Thyroid gland (tissue), 4 donors: Measurements from ENCODE around the gene ZNF511. TPM values are rescaled to one million over a fixed set of nuclear protein-coding genes. Genes with fewer than 3 reads are reported as not detected.

ENCODE experiments used
- DNase-seq, 2 donors: peaks; one replicate each; pipeline ENCODE4 v3.0.0-alpha.2; 2019
- H3K27ac ChIP-seq, 3 donors: fragments of 200-600 bp; sonication (generic); 1 replicate in 2 of 3; 2 replicates in 1 of 3; pipeline ENCODE4 v1.5.1; 2016 to 2019; ENCODE audit warnings: mild to moderate bottlenecking in 1 of 3, moderate library complexity in 1 of 3
- H3K27me3 ChIP-seq: fragments of 200-600 bp; sonication (generic); one replicate; pipeline ENCODE4 v1.5.1; 2019
- H3K36me3 ChIP-seq, 2 donors: fragments of 200-600 bp; sonication (generic); one replicate each; pipeline ENCODE4 v1.5.1; 2016 to 2019
- H3K4me1 ChIP-seq, 2 donors: fragments of 200-600 bp; sonication (generic); one replicate each; pipeline ENCODE4 v1.5.1; 2017 to 2019
- H3K4me3 ChIP-seq, 3 donors: fragments of 200-600 bp; sonication (generic); replicated peaks in 1 of 3; 1 replicate in 2 of 3; 2 replicates in 1 of 3; pipeline ENCODE4 v1.5.1; 2016; ENCODE audit warnings: mild to moderate bottlenecking in 1 of 3
- H3K9me3 ChIP-seq: fragments of 200-600 bp; sonication (generic); one replicate; pipeline ENCODE4 v1.5.1; 2017
- CTCF ChIP-seq, 6 experiments: fragments of 200-600 bp in 3 of 6; fragments of 450-650 bp in 3 of 6; sonication (generic) in 3 of 6; IDR thresholded peaks; one replicate each; pipeline ENCODE4 v1.5.1; 2016 to 2019; ENCODE audit warnings: antibody characterized with exemption in 6 of 6, mild to moderate bottlenecking in 2 of 6, inconsistent platforms in 1 of 6, moderate library complexity in 1 of 6
- POLR2A ChIP-seq, 2 donors: fragments of 450-650 bp; IDR thresholded peaks; one replicate each; pipeline ENCODE4 v1.6.1; 2017; ENCODE audit warnings: antibody characterized with exemption in 2 of 2, mild to moderate bottlenecking in 2 of 2, moderate library complexity in 1 of 2
- WGBS, 2 donors: methylation state at CpG; one replicate each; pipeline ENCODE4 v1.1.5; 2017; 5-methylcytosine and 5-hydroxymethylcytosine counted together
- intact Hi-C: fragments of 100-400 bp; cut with DNase I; formaldehyde crosslinking; loops from one replicate; pipeline ENCODE4 v1.15.1; 2023
- total RNA-seq, 4 donors: library from RNA; depleted of rRNA; stranded (reverse); fragments of >200 nt; gene quantifications; one replicate each; pipeline ENCODE4 v1.2.3, GENCODE V29; 2016

Gene ZNF511
- total RNA-seq, 4 donors from 2014 or later, result 22.0 to 53.6 (median 26.2) TPM

- TF ChIP-seq CTCF (IDR thresholded peaks at IDR 0.05) (no peak), POLR2A (IDR thresholded peaks at IDR 0.05) (no peak)
- intact Hi-C loops, result no loop called here
- no peaks in the 10 kb centered on the region for H3K27me3 ChIP-seq
- no peak overlapping the region for H3K4me3 ChIP-seq
- H3K36me3 ChIP-seq, result no peaks in the 10 kb centered on the region
- WGBS, 2 donors, result 81 to 90% methylated on average over 2 to 12 of the region's 14 CpGs
- H3K9me3 ChIP-seq, result no peaks in the 10 kb centered on the region
- no peak overlapping the region for H3K27ac ChIP-seq
- H3K4me1 ChIP-seq, result peaks cover 0 to 4% of the 10 kb centered on the region in 2 donors
- no peak for DNase-seq
These were observed 41.4 kb upstream of the ZNF511 start for GRCh38 chr10:133267293-133267692.

GRCh38 chr10:133267829-133268228 lies 40.9 kb upstream of the ZNF511 start:
- Histone ChIP-seq H3K36me3 (no peaks in the 10 kb centered on the region), H3K4me1 (no peaks in the 10 kb centered on the region), H3K9me3 (no peaks in the 10 kb centered on the region), H3K27ac (no peak overlapping the region), H3K27me3 (no peaks in the 10 kb centered on the region), H3K4me3 (no peak overlapping the region)
- WGBS, 2 donors, result 95 to 97% methylated on average over 4 to 10 of the region's 22 CpGs
- TF ChIP-seq CTCF (IDR thresholded peaks at IDR 0.05) (no peak), POLR2A (IDR thresholded peaks at IDR 0.05) (no peak)
- intact Hi-C loops, result no loop called here
- DNase-seq, result no peak

DNA sequence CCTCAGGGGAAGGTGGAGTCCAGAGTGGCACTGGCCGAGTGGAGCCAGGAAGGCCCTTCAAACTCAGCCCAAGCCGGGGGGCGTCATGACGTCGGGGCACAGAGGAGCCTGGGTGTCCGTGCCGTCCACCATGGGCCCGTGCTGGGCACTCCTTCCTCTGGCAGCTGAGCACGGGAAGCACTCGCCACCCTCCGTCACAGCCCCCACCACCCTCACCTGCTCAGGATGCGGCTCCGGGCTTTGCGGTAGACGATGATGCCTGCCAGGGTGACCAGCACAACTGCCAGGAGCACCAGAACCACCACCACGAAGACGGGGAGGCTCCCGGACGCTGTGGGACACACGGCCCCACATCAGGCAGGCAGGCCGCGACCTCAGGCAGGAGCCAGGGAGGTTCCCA lies 40.2 kb upstream of the ZNF511 start:
- H3K27me3 ChIP-seq, result no peaks in the 10 kb centered on the region
- 92% methylated on average over 7 of the region's 22 CpGs; no CpG with 5 or more reads in 1 of the 2 donors for WGBS, 2 donors
- H3K4me3 ChIP-seq, result no peak overlapping the region
- H3K9me3 ChIP-seq, result no peaks in the 10 kb centered on the region
- DNase-seq, result no peak
- H3K27ac ChIP-seq, result no peak overlapping the region
- H3K36me3 ChIP-seq, result no peaks in the 10 kb centered on the region
- no peak for TF ChIP-seq POLR2A (IDR thresholded peaks at IDR 0.05)
- no peak for TF ChIP-seq CTCF (IDR thresholded peaks at IDR 0.05)
- intact Hi-C loops, result no loop called here
- no peaks in the 10 kb centered on the region for H3K4me1 ChIP-seq

DNA sequence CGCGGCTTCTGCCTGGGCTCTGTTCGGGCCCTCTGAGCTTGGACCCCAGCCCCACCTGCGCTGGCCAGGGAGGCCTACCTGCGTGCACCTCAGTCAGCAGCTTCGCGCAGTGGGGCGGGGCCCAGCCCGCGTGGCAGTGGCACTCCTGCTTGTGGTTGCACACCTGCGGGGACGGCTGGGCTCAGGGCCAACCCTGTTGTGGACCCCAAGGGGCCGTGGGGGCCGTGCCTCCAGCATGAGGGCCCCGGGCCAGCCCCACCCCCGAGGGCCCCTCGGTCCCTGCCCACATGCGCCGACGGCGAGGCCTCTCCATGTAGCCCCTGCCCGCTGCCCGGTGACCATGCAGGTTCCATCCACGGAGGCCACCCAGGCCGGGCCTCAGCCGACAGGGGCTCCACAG lies 39.3 kb upstream of the ZNF511 start:
- no peak for TF ChIP-seq POLR2A (IDR thresholded peaks at IDR 0.05)
- TF ChIP-seq CTCF (IDR thresholded peaks at IDR 0.05), result no peak
- Histone ChIP-seq H3K27me3 (no peaks in the 10 kb centered on the region), H3K36me3 (no peaks in the 10 kb centered on the region), H3K9me3 (no peaks in the 10 kb centered on the region), H3K4me1 (no peaks in the 10 kb centered on the region), H3K4me3 (no peak overlapping the region), H3K27ac (no peak overlapping the region)
- DNase-seq, result no peak
- intact Hi-C loops, result no loop called here
- WGBS, 2 donors, result 85% methylated on average over 13 of the region's 26 CpGs; no CpG with 5 or more reads in 1 of the 2 donors

DNA sequence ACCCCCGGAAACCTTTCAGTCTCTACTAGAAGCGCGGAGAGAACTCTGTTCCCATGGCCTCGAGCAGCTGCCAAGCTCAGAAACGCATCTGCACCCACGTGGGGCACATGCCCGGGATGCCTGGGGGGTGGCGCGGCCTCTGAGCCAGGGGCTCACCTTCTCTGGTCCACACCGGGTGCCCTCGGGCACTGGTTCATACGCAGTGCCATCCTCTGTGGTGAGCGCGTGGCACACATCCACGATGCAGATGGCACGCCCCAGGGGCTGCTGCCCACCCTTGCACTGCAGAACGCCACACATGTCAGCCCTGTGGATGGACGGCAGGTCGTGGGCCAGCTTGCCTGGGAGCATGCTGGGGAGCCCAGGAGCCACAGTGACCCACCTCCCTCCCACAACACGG lies 38.5 kb upstream of the ZNF511 start:
- TF ChIP-seq CTCF (IDR thresholded peaks at IDR 0.05) (no peak), POLR2A (IDR thresholded peaks at IDR 0.05) (no peak)
- Histone ChIP-seq H3K27ac (no peak overlapping the region), H3K36me3 (no peaks in the 10 kb centered on the region), H3K27me3 (no peaks in the 10 kb centered on the region), H3K9me3 (no peaks in the 10 kb centered on the region), H3K4me1 (no peaks in the 10 kb centered on the region), H3K4me3 (no peak overlapping the region)
- WGBS, 2 donors, result 87 to 100% methylated on average over 4 to 11 of the region's 20 CpGs
- intact Hi-C loops, result no loop called here
- no peak for DNase-seq
